OCI-LY7 (cell line): ENCODE measurements around the gene VPS37B. TPM values are rescaled to one million over a fixed set of nuclear protein-coding genes. Genes with fewer than 3 reads are reported as not detected.

ENCODE experiments used
- BruUV-seq: library from RNA; stranded (reverse); fragments of 400-500 nt; replicated peaks from 2 replicates; lab custom pipeline; 2021; lab: Mats Ljungman, UMichigan
- CTCF ChIA-PET: fragments of 300-600 bp; sonication (Branson Sonifier 250); formaldehyde crosslinking; loops from one replicate; lab custom pipeline; 2022; ENCODE audit warnings: antibody characterized with exemption; ENCODE audit not compliant: unreplicated experiment; lab: Charles Lee
- POLR2A ChIA-PET: fragments of 300-600 bp; sonication (Branson Sonifier 250); formaldehyde crosslinking; loops from one replicate; lab custom pipeline; 2022; ENCODE audit warnings: antibody characterized with exemption; lab: Charles Lee
- DNase-seq: peaks from one replicate; pipeline ENCODE4 v3.0.0-alpha.2; 2015; ENCODE audit warnings: low spot score
- H2AFZ ChIP-seq: fragments of 200-600 bp; sonication (generic), shearing (Covaris generic); 2 replicates; pipeline ENCODE4 v1.6.1; 2014; ENCODE audit warnings: mild to moderate bottlenecking, antibody characterized with exemption, low read length, moderate library complexity
- H3K27ac ChIP-seq: fragments of 200-600 bp; sonication (generic); 2 replicates; pipeline ENCODE4 v1.5.1; 2014; ENCODE audit warnings: mixed run types, low read depth, mild to moderate bottlenecking, moderate library complexity, low read length, inconsistent platforms; ENCODE audit not compliant: poor library complexity, severe bottlenecking
- H3K36me3 ChIP-seq: fragments of 200-600 bp; sonication (generic); 2 replicates; pipeline ENCODE4 v1.6.1; 2014; ENCODE audit warnings: mild to moderate bottlenecking, antibody characterized with exemption, low read length, moderate library complexity, mixed read lengths; ENCODE audit not compliant: insufficient read depth
- H3K4me1 ChIP-seq: fragments of 200-600 bp; sonication (generic); 2 replicates; pipeline ENCODE4 v1.5.1; 2014; ENCODE audit warnings: mild to moderate bottlenecking, low read length; ENCODE audit not compliant: insufficient read depth, poor library complexity, severe bottlenecking
- H3K4me2 ChIP-seq: fragments of 200-600 bp; sonication (generic); 2 replicates; pipeline ENCODE4 v1.6.1; 2014; ENCODE audit warnings: mild to moderate bottlenecking, low read length
- H3K4me3 ChIP-seq: fragments of 200-600 bp; sonication (generic); 2 replicates; pipeline ENCODE4 v1.5.1; 2014; ENCODE audit warnings: mild to moderate bottlenecking, low read depth, low read length; ENCODE audit not compliant: poor library complexity, severe bottlenecking
- H3K79me2 ChIP-seq: fragments of 200-600 bp; sonication (generic); 2 replicates; pipeline ENCODE4 v1.6.1; 2016; ENCODE audit warnings: low read depth, mild to moderate bottlenecking, low read length, moderate library complexity, mixed read lengths; ENCODE audit not compliant: insufficient read depth
- H3K9me2 ChIP-seq: fragments of 200-600 bp; sonication (generic); 2 replicates; pipeline ENCODE4 v1.6.1; 2016; ENCODE audit warnings: mild to moderate bottlenecking, low read length, mixed read lengths; ENCODE audit not compliant: insufficient read depth
- H3K9me3 ChIP-seq: fragments of 200-600 bp; sonication (generic); 2 replicates; pipeline ENCODE4 v1.6.1; 2014; ENCODE audit warnings: mild to moderate bottlenecking, mixed run types, low read length, mixed read lengths
- H4K20me1 ChIP-seq: fragments of 200-600 bp; sonication (generic); 2 replicates; pipeline ENCODE4 v1.6.1; 2014; ENCODE audit warnings: mild to moderate bottlenecking, antibody characterized with exemption, low read length, moderate library complexity, mixed read lengths; ENCODE audit not compliant: insufficient read depth
- EZH2phosphoT487 ChIP-seq: fragments of 200-600 bp; sonication (generic); IDR thresholded peaks from 2 replicates; pipeline ENCODE4 v1.6.1; 2018; ENCODE audit warnings: low read depth, borderline replicate concordance, mild to moderate bottlenecking, mixed run types, antibody characterized with exemption, low read length, moderate library complexity, mixed read lengths
- intact Hi-C: fragments of 100-400 bp; cut with micrococcal nuclease; formaldehyde crosslinking; loops from one replicate; pipeline ENCODE4 v1.10.0; 2022; ENCODE audit not compliant: unreplicated experiment
- total RNA-seq, 2 experiments: library from RNA; depleted of rRNA in 1 of 2; stranded (reverse); fragments of >200 nt in 1 of 2; shearing (Covaris generic) in 1 of 2; gene quantifications; 2 replicates each; pipeline ENCODE4 v1.2.3, GENCODE V29; 2014 to 2022
- TF ChIP-seq, protein P1 (sequence below): fragments of 200-600 bp; sonication (generic); conservative IDR thresholded peaks from 2 replicates; pipeline ENCODE4 v1.5.1; 2014; ENCODE audit warnings: mild to moderate bottlenecking, antibody characterized with exemption, low read length, moderate library complexity, mixed read lengths

The VPS37B gene
- total RNA-seq, 2 experiments from 2014 or later, result 1.7 to 2.5 TPM

DNA sequence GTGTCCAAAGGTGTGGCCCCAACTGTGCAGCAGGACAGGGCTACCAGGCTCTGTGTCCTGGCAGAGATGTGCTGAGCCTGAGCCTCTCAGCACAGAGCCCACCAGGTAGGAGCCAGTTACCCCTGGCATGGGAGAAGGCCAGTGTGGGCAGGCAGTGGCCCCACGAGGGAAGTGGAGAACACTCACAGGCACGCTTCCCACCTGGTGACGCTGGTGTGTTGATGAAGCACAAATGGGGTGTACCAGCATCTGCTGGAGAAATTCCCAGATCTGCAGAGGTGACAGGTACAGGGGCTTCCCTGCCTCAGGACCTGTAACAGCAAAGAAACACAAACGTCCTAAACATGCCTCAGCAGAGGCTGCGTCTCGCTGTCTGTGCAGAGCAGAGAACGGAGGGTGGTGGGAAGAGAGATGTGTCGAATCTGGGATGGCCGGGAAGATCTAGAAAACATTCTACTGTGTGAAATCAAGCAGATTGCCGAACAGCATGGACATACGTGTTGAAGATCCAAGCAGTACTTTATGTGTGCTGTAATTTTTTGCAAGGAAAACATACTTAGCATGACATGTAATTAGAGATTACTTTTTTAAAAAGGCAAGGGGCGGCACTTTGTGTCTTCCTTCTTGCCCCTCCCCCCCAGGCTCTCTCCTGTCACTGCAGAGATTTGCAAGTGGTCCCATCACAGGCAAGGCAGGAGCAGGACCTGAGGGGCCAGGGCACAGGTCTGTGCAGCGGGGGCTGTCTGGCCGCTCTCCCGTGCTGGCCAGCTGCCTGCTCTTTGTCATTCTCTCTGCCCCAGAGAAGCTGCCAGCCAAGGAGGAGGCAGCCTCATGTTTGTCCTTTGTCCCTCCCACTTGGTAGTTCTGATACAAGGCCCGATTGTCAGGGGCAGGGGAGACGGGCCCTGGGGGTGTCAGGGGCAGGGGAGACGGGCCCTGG lies 43.3 kb downstream of the VPS37B start:
- Histone ChIP-seq H3K4me1 (no peaks in the 10 kb centered on the region), H3K9me2 (no peaks in the 10 kb centered on the region), H3K79me2 (no peaks in the 10 kb centered on the region), H3K9me3 (no peaks in the 10 kb centered on the region), H3K36me3 (peaks cover 44% of the 10 kb centered on the region), H3K4me2 (no peak overlapping the region), H3K4me3 (no peak overlapping the region), H3K27ac (no peak overlapping the region), H2AFZ (no peak overlapping the region), H4K20me1 (no peaks in the 10 kb centered on the region)
- no peak for DNase-seq
- BruUV-seq, result no TSS peak
- CTCF ChIA-PET, result no interaction called here
- POLR2A ChIA-PET, result no interaction called here
- TF ChIP-seq, protein P1, sequence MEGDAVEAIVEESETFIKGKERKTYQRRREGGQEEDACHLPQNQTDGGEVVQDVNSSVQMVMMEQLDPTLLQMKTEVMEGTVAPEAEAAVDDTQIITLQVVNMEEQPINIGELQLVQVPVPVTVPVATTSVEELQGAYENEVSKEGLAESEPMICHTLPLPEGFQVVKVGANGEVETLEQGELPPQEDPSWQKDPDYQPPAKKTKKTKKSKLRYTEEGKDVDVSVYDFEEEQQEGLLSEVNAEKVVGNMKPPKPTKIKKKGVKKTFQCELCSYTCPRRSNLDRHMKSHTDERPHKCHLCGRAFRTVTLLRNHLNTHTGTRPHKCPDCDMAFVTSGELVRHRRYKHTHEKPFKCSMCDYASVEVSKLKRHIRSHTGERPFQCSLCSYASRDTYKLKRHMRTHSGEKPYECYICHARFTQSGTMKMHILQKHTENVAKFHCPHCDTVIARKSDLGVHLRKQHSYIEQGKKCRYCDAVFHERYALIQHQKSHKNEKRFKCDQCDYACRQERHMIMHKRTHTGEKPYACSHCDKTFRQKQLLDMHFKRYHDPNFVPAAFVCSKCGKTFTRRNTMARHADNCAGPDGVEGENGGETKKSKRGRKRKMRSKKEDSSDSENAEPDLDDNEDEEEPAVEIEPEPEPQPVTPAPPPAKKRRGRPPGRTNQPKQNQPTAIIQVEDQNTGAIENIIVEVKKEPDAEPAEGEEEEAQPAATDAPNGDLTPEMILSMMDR, result no peak
- intact Hi-C loops, result no loop called here

DNA sequence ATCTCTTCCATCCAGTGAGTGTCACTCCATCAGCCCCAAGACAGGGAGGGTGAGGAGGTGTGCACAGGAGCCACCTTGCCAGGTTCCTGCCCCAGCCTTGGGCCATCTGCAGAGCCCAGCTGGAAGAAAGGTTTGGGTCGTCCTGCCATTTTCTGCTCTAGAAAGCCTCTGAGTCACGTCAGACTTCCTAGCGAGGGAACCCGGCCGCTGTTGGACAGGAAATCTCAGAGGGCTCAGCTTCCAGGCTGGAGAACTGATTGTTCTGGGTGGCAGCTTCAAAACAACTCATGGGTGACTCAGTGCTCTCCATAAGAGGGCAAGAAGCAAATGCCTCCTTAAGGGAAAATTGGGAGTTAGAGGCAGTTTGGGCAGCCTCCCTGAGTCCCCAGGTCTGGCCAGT lies 44.1 kb downstream of the VPS37B start:
- no peak for DNase-seq
- no peak for TF ChIP-seq EZH2phosphoT487
- TF ChIP-seq, protein P1, result no peak
- H4K20me1 ChIP-seq, result no peaks in the 10 kb centered on the region
- no peaks in the 10 kb centered on the region for H3K79me2 ChIP-seq
- CTCF ChIA-PET, result no interaction called here
- H3K4me2 ChIP-seq, result no peak overlapping the region
- H3K9me3 ChIP-seq, result no peaks in the 10 kb centered on the region
- H3K36me3 ChIP-seq, result peaks cover 38% of the 10 kb centered on the region
- intact Hi-C loops, result no loop called here
- no peak overlapping the region for H3K4me3 ChIP-seq
- H2AFZ ChIP-seq, result no peak overlapping the region
- no peaks in the 10 kb centered on the region for H3K4me1 ChIP-seq
- POLR2A ChIA-PET, result no interaction called here
- H3K27ac ChIP-seq, result no peak overlapping the region
- H3K9me2 ChIP-seq, result no peaks in the 10 kb centered on the region
- no TSS peak for BruUV-seq
